RWPE2 (cell line): Measurements from ENCODE around the gene CCDC137.

Source experiments
- ATAC-seq: fragments of 200-7000 bp; cut with Tn5 transposase; 3 replicates; pipeline ENCODE4 v1.9.1; 2021; ENCODE audit warnings: low read depth
- DNase-seq: peaks from one replicate; pipeline ENCODE4 v3.0.0-alpha.2; 2020; ENCODE audit warnings: low spot score
- H3K27ac ChIP-seq: fragments of 450-650 bp; 2 replicates; pipeline ENCODE4 v1.5.1; 2017; ENCODE audit warnings: mild to moderate bottlenecking; ENCODE audit not compliant: poor library complexity, severe bottlenecking
- H3K27me3 ChIP-seq: fragments of 250-450 bp; sonication (Bioruptor Pico); 2 replicates; pipeline ENCODE4 v1.5.1; 2021; ENCODE audit warnings: mild to moderate bottlenecking, moderate library complexity; ENCODE audit not compliant: insufficient read depth, poor library complexity, severe bottlenecking
- H3K36me3 ChIP-seq: fragments of 250-450 bp; sonication (Bioruptor Pico); 2 replicates; pipeline ENCODE4 v1.5.1; 2020; ENCODE audit warnings: low read depth, mild to moderate bottlenecking, moderate library complexity
- H3K4me1 ChIP-seq: fragments of 250-450 bp; sonication (Bioruptor Pico); 2 replicates; pipeline ENCODE4 v1.5.1; 2021; ENCODE audit warnings: mild to moderate bottlenecking, moderate library complexity; ENCODE audit not compliant: insufficient read depth, poor library complexity, severe bottlenecking
- H3K4me3 ChIP-seq: fragments of 250-450 bp; sonication (Bioruptor Pico); 2 replicates; pipeline ENCODE4 v1.5.1; 2021; ENCODE audit warnings: mild to moderate bottlenecking, moderate library complexity; ENCODE audit not compliant: severe bottlenecking
- H3K9me3 ChIP-seq: fragments of 250-450 bp; sonication (Bioruptor Pico); 2 replicates; pipeline ENCODE4 v1.5.1; 2021; ENCODE audit warnings: mild to moderate bottlenecking, moderate library complexity; ENCODE audit not compliant: severe bottlenecking
- TF ChIP-seq, protein P1 (sequence below): fragments of 450-650 bp; IDR thresholded peaks from one replicate; pipeline ENCODE4 v1.5.1; 2017; ENCODE audit warnings: mild to moderate bottlenecking, moderate library complexity; ENCODE audit not compliant: poor library complexity, severe bottlenecking

CCDC137 gene

DNA sequence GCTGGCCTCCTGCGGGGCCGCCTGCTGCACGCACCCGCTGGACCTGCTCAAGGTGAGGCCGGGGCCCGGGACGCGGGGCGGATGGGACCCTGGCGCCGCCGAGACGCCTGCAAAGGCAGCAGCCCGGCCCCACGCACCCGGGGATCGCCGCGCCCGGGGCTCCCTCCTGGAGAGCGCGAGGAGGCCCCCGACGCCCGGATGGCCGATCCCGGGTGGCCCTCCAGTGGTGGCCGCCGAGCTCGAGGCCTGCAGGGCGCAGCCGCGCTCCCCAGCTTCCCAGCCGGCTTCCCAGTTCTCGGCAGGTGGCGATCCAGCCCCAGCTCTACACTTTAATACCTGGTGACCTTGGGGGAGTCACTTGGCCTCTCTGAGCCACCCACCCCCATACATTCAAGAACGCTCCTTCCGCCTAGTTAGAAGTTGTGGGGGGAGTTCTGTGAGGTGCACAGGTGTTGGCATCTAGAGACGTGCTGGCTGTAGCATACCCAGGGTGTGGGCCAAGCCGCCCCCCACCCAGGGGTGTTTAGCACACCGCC lies 46.0 kb downstream of the CCDC137 start:
- ATAC-seq (peak; percentile 44), DNase-seq (peak; percentile 75)
- Histone ChIP-seq H3K27me3 (no peaks in the 10 kb centered on the region), H3K4me3 (peak overlapping the region; percentile 87), H3K27ac (peak overlapping the region; percentile 66), H3K36me3 (peaks cover 21% of the 10 kb centered on the region), H3K4me1 (peaks cover 13% of the 10 kb centered on the region), H3K9me3 (no peaks in the 10 kb centered on the region)
- TF ChIP-seq, protein P1, sequence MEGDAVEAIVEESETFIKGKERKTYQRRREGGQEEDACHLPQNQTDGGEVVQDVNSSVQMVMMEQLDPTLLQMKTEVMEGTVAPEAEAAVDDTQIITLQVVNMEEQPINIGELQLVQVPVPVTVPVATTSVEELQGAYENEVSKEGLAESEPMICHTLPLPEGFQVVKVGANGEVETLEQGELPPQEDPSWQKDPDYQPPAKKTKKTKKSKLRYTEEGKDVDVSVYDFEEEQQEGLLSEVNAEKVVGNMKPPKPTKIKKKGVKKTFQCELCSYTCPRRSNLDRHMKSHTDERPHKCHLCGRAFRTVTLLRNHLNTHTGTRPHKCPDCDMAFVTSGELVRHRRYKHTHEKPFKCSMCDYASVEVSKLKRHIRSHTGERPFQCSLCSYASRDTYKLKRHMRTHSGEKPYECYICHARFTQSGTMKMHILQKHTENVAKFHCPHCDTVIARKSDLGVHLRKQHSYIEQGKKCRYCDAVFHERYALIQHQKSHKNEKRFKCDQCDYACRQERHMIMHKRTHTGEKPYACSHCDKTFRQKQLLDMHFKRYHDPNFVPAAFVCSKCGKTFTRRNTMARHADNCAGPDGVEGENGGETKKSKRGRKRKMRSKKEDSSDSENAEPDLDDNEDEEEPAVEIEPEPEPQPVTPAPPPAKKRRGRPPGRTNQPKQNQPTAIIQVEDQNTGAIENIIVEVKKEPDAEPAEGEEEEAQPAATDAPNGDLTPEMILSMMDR, result peak; percentile 43

DNA sequence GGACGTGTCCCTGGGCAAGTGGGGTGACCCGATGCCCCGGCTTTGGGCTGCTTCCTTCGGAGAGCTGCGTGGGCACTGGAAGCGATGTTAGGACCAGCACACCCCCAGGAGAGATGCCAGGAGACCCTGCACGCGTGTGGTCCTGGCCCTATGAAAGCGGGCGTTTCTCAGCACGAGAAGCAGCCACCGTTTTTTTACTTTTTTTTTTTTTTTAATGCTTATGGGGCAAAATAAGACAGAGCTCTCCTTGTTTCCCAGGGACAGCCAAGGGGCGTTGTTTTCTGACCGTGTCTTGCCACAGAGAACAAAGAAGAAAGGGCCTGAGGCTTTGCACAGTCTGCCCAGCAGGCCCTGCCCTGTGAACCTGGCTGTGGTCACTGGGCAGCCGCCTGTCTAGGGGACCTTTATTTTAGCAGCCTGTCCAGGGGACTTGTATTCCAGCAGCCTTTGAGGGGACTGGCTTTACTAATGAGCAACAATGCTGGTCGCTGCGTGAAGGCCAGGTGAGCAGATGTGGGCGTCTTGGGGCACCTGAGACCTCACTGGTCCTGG lies 46.5 kb downstream of the CCDC137 start:
- Histone ChIP-seq H3K4me1 (peaks cover 13% of the 10 kb centered on the region), H3K4me3 (peak overlapping the region; percentile 87), H3K36me3 (peaks cover 26% of the 10 kb centered on the region), H3K27ac (peak overlapping the region; percentile 66), H3K9me3 (no peaks in the 10 kb centered on the region), H3K27me3 (no peaks in the 10 kb centered on the region)
- TF ChIP-seq, protein P1, result peak; percentile 1
- ATAC-seq (no peak), DNase-seq (no peak)

DNA sequence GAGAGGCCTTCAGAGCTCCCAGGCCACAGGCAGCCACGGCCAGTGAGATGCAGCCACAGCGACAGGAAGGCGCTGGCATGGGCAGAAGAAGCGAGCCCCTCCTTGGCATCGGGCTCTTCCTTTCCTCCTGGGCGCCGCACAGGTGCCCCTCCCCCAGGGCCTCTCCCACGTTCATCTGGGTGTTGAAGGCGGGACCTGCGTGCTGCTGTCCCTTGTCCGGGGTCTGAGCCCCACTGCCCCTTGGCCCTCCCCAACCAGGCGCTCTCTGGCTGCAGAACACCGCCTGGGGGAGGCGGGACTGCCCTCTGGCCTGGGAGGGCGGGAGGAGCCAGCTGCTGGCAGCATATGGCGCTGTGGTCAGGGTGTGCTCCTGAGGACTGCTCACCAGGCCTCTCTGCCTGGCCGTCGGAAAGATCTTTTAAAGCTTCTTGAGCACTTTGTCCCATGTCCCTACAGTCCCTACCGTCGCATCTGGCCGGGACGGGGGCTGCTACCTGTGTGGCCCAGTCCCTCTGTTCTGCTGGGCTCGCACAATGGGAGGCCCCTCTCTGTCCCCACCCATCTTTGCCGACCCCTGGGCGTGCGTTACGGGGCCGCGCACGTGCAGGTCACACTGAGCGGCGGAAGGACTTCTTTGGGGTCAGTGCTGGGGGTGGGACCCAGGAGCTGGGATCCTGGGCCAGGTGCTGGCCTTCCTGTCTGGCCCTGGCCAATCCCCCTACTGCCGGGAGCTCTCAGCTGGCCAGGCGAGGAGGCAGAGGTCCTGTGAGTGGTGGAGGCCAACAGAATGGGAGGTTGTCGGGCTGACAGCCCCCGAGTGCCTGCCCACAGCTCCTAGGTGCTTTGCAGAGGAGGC lies 47.2 kb downstream of the CCDC137 start:
- no peaks in the 10 kb centered on the region for H3K9me3 ChIP-seq
- H3K27me3 ChIP-seq, result no peaks in the 10 kb centered on the region
- TF ChIP-seq, protein P1, result no peak
- ATAC-seq (peak; percentile 2; the same call in 1 of the 3 replicates), DNase-seq (no peak)
- H3K27ac ChIP-seq, result peak overlapping the region; percentile 66
- H3K4me3 ChIP-seq, result peak overlapping the region; percentile 87
- peaks cover 29% of the 10 kb centered on the region for H3K36me3 ChIP-seq
- peaks cover 13% of the 10 kb centered on the region for H3K4me1 ChIP-seq

DNA sequence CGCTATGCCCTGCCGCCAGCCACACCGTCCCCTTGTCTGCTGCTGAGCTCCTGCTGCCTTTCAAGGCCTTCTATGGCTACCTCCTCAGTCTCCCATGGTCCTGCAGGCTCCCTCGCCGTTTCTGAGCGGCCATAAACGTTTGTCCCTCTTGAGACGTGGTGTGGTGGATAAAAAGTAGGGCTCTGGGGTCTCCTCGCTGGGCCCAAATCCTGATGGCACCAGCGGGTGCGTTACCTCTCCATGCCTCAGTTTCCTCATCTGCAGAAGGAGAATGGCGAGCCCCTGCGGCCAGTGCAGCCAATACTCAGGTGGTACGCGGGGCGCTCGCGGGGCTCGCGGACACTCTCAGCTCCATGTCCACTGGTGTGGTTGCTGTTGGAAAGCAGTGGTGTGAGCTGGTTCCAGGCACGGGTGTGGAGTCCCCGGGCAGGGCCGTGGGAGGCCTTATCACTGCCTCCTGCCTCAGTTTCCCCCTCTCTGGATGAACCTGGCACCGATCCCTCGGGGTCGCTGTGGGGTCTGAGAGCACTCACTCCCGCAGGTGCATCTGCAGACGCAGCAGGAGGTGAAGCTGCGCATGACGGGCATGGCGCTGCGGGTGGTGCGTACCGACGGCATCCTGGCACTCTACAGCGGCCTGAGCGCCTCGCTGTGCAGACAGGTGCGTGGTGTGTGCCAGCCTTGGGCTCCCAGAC lies 48.0 kb downstream of the CCDC137 start:
- TF ChIP-seq, protein P1, result no peak
- ATAC-seq (no peak), DNase-seq (peak; percentile 71)
- H3K27ac ChIP-seq, result no peak overlapping the region
- no peaks in the 10 kb centered on the region for H3K9me3 ChIP-seq
- H3K4me1 ChIP-seq, result peaks cover 13% of the 10 kb centered on the region
- H3K27me3 ChIP-seq, result no peaks in the 10 kb centered on the region
- H3K4me3 ChIP-seq, result no peak overlapping the region
- peaks cover 29% of the 10 kb centered on the region for H3K36me3 ChIP-seq
